ENCODE results near the gene CAND1. TPM values are rescaled to one million over a fixed set of nuclear protein-coding genes. Genes with fewer than 3 reads are reported as not detected.

CAND1 gene
- total RNA-seq, 4 donors from 2014 or later, result 88.5 to 127 (median 98.9) TPM

DNA sequence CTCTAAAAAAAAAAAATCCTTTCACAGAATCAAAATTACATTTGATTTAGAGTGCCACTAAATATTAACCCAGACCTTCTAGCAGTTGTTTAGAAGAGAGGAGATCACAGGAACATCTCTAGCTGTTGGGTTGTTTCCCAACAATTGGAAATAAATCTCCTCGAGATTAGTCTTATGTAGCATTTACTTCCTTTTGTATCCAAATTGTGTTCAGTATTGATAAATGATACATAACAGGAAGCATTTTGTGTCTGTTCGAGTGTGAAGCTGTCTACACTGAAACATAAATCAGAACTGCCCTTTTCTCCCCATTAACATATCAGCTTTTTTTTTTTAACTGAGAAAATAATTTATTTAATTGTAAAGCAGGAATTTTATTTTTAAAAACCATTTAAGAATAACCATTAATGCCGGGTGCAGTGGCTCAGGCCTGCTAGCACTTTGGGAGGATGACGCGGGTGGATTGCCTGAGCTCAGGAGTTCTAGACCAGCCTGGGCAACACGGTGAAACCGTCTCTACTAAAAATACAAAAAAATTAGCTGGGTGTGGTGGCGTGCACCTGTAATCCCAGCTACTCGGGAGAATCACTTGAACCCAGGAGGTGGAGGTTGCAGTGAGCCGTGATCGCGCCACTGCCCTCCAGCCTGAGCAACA lies 14.7 kb upstream of the CAND1 start:
- H3K4me3 ChIP-seq (replicated peaks in 1 of 3), result no peak overlapping the region
- no peaks in the 10 kb centered on the region for H3K27me3 ChIP-seq
- H3K4me1 ChIP-seq, result no peaks in the 10 kb centered on the region
- 90 to 93% methylated on average over 12 of the region's 12 CpGs for WGBS, 2 donors
- no peak for TF ChIP-seq POLR2A (IDR thresholded peaks at IDR 0.05)
- no peak for TF ChIP-seq CTCF (IDR thresholded peaks at IDR 0.05)
- H3K9me3 ChIP-seq, result no peaks in the 10 kb centered on the region
- intact Hi-C loops (cut with DNase I), result no loop called here
- H3K27ac ChIP-seq, result no peak overlapping the region
- no peaks in the 10 kb centered on the region for H3K36me3 ChIP-seq
- no peak for DNase-seq

DNA sequence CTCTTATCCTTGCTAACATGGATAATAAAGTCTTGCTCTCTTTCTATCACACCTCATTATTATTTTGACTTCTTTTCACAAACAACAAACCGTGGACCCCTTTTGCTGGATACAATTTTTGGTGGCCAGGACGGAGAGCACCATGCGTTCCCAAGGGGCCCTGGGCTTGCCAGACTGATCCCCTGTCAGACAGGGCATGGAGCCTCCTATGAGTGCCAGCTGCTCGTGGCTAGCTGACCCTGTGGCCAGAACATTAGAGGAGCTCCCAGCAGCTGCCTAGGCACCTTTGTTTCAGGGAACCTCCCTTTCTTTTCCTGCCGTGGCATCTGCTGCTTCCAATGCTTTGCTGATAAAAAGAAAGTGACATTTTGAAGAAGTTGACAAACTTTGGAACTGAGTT lies 12.5 kb upstream of the CAND1 start:
- no peak for DNase-seq
- intact Hi-C loops (cut with DNase I), result no loop called here
- Histone ChIP-seq H3K27ac (no peak overlapping the region), H3K27me3 (no peaks in the 10 kb centered on the region), H3K4me1 (no peaks in the 10 kb centered on the region), H3K4me3 (replicated peaks in 1 of 3) (no peak overlapping the region), H3K9me3 (no peaks in the 10 kb centered on the region), H3K36me3 (no peaks in the 10 kb centered on the region)
- TF ChIP-seq CTCF (IDR thresholded peaks at IDR 0.05) (no peak), POLR2A (IDR thresholded peaks at IDR 0.05) (no peak)
- WGBS, 2 donors, result 80 to 83% methylated on average over 5 of the region's 5 CpGs

DNA sequence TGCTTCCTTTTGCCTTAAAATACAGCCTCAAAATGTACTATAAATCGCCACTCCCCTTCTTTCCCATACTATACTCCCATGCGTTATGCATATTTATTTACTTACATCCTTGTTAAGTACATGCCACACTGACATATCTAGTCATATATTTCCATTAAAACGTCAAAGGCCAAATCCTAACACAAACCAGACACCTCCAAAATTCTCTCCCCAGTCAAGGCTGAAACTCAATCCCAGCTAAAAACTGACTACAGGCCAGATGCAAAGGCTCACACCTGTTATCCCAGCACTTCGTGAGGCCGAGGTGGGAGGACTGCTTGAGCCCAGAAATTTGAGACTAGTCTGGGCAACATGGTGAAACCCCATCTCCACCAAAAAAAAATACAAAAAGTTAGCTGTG lies 5.7 kb upstream of the CAND1 start:
- TF ChIP-seq CTCF (IDR thresholded peaks at IDR 0.05) (no peak), POLR2A (IDR thresholded peaks at IDR 0.05) (no peak)
- Histone ChIP-seq H3K9me3 (no peaks in the 10 kb centered on the region), H3K27ac (no peak overlapping the region), H3K4me1 (peaks cover 4 to 8% of the 10 kb centered on the region in 2 donors), H3K4me3 (replicated peaks in 1 of 3) (no peak overlapping the region), H3K36me3 (no peaks in the 10 kb centered on the region), H3K27me3 (no peaks in the 10 kb centered on the region)
- DNase-seq, result no peak
- intact Hi-C loops (cut with DNase I), result no loop called here
- 73 to 80% methylated on average over 5 of the region's 5 CpGs for WGBS, 2 donors

DNA sequence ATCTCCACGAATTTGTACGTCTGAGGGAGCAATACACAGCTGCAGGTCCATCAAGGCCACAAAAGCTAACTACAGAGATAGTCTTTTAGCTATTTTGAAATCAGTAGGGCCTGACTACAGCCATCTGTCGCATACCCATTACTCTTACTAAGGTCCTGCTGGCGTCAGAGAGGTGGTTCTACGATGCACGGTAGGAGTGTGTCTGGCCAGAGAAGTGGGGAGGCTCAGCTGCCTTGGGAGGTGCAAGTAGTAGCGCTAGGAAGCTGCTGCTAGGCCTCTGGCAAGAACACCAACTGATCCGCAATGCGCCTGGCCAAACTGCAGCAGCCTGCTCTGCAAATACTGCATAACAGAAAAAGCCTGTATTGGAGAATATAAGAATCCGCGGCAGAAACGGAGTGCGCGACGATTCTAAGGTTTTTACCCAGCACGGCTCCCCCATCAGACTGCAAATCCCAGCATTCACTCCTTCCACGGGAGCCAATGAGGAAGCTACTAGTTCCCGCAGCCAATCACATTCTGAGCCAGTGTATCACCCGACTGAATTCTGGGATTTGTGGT lies 743 bp upstream of the CAND1 start:
- no peaks in the 10 kb centered on the region for H3K36me3 ChIP-seq
- TF ChIP-seq POLR2A (IDR thresholded peaks at IDR 0.05) (peak in 1 of 2 donors; percentile 67), CTCF (IDR thresholded peaks at IDR 0.05) (no peak)
- no peaks in the 10 kb centered on the region for H3K9me3 ChIP-seq
- peak overlapping the region; percentile 69 to 99 (median 98) for H3K27ac ChIP-seq
- peak overlapping the region in 2 of 3 donors; percentile 7 to 83 for H3K4me3 ChIP-seq (replicated peaks in 1 of 3)
- DNase-seq, result peak; percentile 90 to 91
- intact Hi-C loops (cut with DNase I), result no loop called here
- peaks cover 17 to 20% of the 10 kb centered on the region in 2 donors for H3K4me1 ChIP-seq
- WGBS, 2 donors, result 5% methylated on average over 15 to 19 of the region's 19 CpGs
- no peaks in the 10 kb centered on the region for H3K27me3 ChIP-seq

All from thyroid gland (tissue), 4 donors.